Fibroblast of the aortic adventitia (primary cell): Measurements from ENCODE around the gene ZCWPW1. TPM values are rescaled to one million over a fixed set of nuclear protein-coding genes. Genes with fewer than 3 reads are reported as not detected.
"Not testable (repeated sequence)": the region's sequence is repeated elsewhere in the genome, so short reads cannot be mapped to it uniquely, and the experiment has no call there.

Experiments used
- DNase-seq: peaks from one replicate; pipeline ENCODE4 v3.0.0-alpha.2; 2010; ENCODE audit warnings: low read depth
- H3K4me3 ChIP-seq: 2 replicates; pipeline ENCODE4 v1.5.1; 2011; ENCODE audit warnings: low read depth, mild to moderate bottlenecking, control low read depth, low read length, moderate library complexity
- CTCF ChIP-seq: IDR thresholded peaks from 2 replicates; pipeline ENCODE4 v1.5.1; 2011; ENCODE audit warnings: mild to moderate bottlenecking, low read length, control low read depth, inconsistent platforms; ENCODE audit not compliant: insufficient read depth
- total RNA-seq: library from RNA; depleted of rRNA; stranded (reverse); fragments of >200 nt; gene quantifications from 2 replicates; pipeline ENCODE4 v1.2.3, GENCODE V29; 2012; ENCODE audit warnings: low replicate concordance

The ZCWPW1 gene
- total RNA-seq, 1 donor = 2.4 TPM

DNA sequence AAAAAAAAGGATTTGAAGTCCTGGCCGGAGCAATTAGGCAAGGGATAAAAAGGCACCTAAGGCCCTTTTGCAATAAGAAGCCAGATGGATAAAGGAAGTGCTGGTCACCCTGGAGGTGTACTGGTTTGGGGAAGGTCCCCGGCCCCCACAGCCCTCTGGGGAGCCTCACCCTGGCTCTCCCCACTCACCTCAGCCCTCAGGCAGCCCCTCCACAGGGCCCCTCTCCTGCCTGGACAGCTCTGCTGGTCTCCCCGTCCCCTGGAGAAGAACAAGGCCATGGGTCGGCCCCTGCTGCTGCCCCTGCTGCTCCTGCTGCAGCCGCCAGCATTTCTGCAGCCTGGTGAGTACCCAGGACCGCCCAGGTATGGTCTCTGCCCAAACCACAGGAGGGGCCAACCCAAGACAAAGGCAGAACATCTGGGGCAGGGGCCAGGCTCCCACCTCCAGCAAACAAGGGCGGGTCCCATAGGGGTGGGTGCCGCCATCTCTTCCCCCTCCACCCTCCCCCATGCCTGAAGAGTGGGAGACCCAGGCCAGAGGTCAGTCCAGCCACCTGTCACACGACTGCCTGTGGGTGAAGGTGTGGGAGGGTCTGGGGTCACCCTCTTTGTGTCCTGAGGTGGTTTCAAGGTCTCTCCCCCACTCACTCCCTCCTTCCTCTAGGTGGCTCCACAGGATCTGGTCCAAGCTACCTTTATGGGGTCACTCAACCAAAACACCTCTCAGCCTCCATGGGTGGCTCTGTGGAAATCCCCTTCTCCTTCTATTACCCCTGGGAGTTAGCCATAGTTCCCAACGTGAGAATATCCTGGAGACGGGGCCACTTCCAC is 70.3 kb downstream of the ZCWPW1 start, which contains the start of gene PILRB:
TSS of gene PILRB (plus strand) at position 91 of the 830 bp plus-strand sequence. CDS start at position 277, 186 bp downstream.
- H3K4me3 ChIP-seq = no peak within 1 kb of the TSS
- DNase-seq = no peak
- no peak for TF ChIP-seq CTCF

DNA sequence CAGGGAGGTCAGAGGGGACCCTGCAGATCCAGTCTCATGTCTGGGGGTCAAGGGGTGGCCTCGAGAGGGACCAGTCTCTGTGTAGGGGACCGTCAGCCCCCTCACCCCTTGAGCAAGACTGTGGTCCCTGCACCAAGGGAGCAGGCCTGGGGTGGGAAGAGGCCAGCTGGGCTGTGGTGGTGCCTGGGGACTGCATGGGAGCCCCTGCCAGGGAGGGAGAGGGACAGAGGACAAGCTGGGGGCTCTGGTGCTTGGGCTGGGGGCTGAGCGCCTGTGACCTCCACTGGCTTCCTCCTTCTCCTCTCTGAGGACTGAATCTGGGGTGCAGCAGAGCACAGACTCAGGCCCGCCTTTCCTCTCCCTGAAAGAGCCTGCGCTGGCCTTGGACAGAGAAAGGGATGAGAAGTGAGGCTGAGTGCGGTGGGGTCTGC is 71.4 kb downstream of the ZCWPW1 start:
- no peak for TF ChIP-seq CTCF
- no peak for DNase-seq
- no peak overlapping the region for H3K4me3 ChIP-seq

DNA sequence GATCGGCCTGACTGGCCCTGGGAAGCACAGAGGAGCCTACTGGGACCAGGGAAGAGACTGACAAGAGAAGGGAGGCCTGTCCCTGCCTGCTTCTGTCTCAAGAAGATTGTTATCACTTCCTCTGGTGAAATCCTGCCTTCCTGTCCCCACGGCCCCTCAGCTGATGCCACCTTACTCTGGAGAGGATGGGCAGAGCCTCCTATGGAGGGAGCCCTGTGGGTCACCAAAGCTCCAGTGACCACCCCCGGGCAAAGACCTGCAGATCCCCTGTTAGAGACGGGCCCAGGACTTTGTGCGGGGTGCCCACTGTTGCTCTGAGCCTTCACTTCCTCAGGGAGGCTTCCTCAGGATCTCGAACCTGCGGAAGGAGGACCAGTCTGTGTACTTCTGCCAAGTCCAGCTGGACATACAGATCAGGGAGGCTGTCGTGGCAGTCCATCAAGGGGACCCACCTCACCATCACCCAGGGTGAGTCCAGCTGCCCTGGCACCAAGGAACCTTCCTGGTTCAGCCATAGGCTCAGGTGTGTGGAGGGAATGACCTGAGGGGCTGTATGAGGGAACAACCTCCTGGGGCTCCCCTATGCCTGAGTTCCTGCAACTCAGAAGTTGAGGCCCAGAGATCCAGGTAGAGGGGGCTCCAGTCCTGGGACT is 72.0 kb downstream of the ZCWPW1 start:
- TF ChIP-seq CTCF = no peak
- no peak overlapping the region for H3K4me3 ChIP-seq
- no peak for DNase-seq

- TF ChIP-seq CTCF = no peak
Observed at GRCh38 chr7:100353685-100354330, 74.7 kb downstream of the ZCWPW1 start.

DNA sequence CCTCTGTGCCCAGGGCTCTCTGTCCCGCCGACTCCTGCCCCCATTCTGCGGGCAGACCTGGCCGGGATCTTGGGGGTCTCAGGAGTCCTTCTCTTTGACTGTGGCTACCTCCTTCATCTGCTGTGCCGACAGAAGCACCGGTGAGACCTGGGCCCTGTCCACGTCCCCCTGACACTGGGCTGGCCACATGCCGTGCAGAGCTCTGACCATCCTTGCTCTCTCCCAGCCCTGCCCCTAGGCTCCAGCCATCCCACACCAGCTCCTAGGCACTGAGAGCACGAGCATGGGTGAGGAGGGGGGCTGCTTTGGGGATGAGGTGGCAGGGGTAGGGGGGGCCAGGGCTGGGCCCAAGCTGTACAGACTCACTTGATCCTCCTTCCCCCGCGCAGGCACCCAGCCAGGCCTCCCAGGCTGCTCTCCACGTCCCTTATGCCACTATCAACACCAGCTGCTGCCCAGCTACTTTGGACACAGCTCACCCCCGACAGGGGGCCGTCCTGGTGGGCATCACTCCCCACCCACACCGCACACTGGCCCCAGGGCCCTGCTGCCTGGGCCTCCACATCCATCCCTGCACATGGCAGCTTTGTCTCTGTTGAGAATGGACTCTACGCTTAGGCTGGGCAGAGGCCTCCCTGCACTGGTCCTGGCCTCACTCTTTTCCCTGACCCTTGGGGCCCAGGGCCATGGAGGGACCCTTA is 75.4 kb downstream of the ZCWPW1 start:
- no peak for TF ChIP-seq CTCF
- H3K4me3 ChIP-seq = no peak overlapping the region
- no peak for DNase-seq

More at GRCh38 chr7:100353685-100354330, 74.7 kb downstream of the ZCWPW1 start:
- H3K4me3 ChIP-seq = no peak overlapping the region
- DNase-seq = no peak

DNA sequence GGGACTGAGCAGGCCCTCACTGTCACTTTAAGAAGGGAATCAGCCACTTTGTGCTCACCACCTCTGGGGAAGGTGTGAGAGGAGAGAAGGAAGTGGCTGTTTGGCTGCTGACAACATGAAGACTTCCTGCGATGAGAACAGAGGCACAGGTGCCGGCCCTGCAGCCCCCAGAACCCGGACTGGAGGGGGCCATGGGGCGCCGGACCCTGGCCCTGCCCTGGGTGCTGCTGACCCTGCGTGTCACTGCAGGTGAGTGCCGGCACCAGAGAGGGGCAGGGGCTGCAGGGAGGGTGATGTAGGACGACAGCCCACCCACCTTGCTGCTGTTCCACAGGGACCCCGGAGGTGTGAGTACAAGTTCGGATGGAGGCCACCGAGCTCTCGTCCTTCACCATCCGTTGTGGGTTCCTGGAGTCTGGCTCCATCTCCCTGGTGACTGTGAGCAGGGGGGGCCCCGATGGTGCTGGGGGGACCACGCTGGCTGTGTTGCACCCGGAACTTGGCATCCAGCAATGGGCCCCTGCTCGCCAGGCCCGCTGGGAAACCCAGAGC is 76.2 kb downstream of the ZCWPW1 start:
- DNase-seq, H3K4me3 ChIP-seq: not testable (repeated sequence)
